GM21717 (cell line): ENCODE data around the gene KCNAB1.

Experiments
- ATAC-seq: cut with Tn5 transposase; IDR thresholded peaks from one replicate; pipeline ENCODE4 v1.9.1; 2021; ENCODE audit warnings: mild to moderate bottlenecking, moderate library complexity; ENCODE audit not compliant: unreplicated experiment

The KCNAB1 gene

GRCh38 chr3:156434921-156435320, 314.5 kb downstream of the KCNAB1 start:
- ATAC-seq = no peak

GRCh38 chr3:156443079-156443478, 322.7 kb downstream of the KCNAB1 start:
- ATAC-seq = no peak

GRCh38 chr3:156445117-156446090, 325.0 kb downstream of the KCNAB1 start:
- ATAC-seq = no peak

- peak; percentile 76 for ATAC-seq
Measured at GRCh38 chr3:156448300-156448699, 327.9 kb downstream of the KCNAB1 start.

GRCh38 chr3:156449710-156450574, 329.6 kb downstream of the KCNAB1 start:
- peak; percentile 64 for ATAC-seq

GRCh38 chr3:156455839-156456238, 335.5 kb downstream of the KCNAB1 start:
- ATAC-seq = no peak

GRCh38 chr3:156456771-156457224, 336.4 kb downstream of the KCNAB1 start:
- ATAC-seq = no peak

- no peak for ATAC-seq
Measured at GRCh38 chr3:156459434-156459833, 339.1 kb downstream of the KCNAB1 start.

GRCh38 chr3:156460206-156460611, 339.8 kb downstream of the KCNAB1 start:
- peak; percentile 84 for ATAC-seq

GRCh38 chr3:156461889-156462288, 341.5 kb downstream of the KCNAB1 start:
- no peak for ATAC-seq

- no peak for ATAC-seq
Measured at GRCh38 chr3:156463123-156463522, 342.7 kb downstream of the KCNAB1 start.

- ATAC-seq = no peak
Measured at GRCh38 chr3:156465194-156465593, 344.8 kb downstream of the KCNAB1 start.

- no peak for ATAC-seq
Measured at GRCh38 chr3:156469456-156469855, 349.1 kb downstream of the KCNAB1 start.

- ATAC-seq = no peak
Measured at GRCh38 chr3:156471431-156471830, 351.1 kb downstream of the KCNAB1 start.

- ATAC-seq = no peak
Measured at GRCh38 chr3:156472150-156472549, 351.8 kb downstream of the KCNAB1 start.

GRCh38 chr3:156472684-156473083, 352.3 kb downstream of the KCNAB1 start:
- no peak for ATAC-seq

GRCh38 chr3:156473341-156473740, 353.0 kb downstream of the KCNAB1 start:
- ATAC-seq = no peak

- no peak for ATAC-seq
Measured at GRCh38 chr3:156474560-156475389, 354.4 kb downstream of the KCNAB1 start.

GRCh38 chr3:156477323-156477722, 356.9 kb downstream of the KCNAB1 start:
- no peak for ATAC-seq

- no peak for ATAC-seq
Measured at GRCh38 chr3:156478891-156479290, 358.5 kb downstream of the KCNAB1 start.

GRCh38 chr3:156479604-156480003, 359.2 kb downstream of the KCNAB1 start:
- ATAC-seq = no peak
